Measurements from ENCODE around the gene OR9A4.

Gene OR9A4

GRCh38 chr7:141949021-141949420 lies 32.8 kb downstream of the OR9A4 start:
- DNase-seq: no peak

GRCh38 chr7:141949451-141949850 lies 33.3 kb downstream of the OR9A4 start:
- no peak for DNase-seq

- no peak for DNase-seq
These were observed 33.7 kb downstream of the OR9A4 start for GRCh38 chr7:141949911-141950310.

GRCh38 chr7:141950806-141951205 lies 34.6 kb downstream of the OR9A4 start:
- no peak for DNase-seq

- no peak for DNase-seq
These were observed 36.3 kb downstream of the OR9A4 start for GRCh38 chr7:141952461-141952860.

- DNase-seq: no peak
These were observed 38.1 kb downstream of the OR9A4 start for GRCh38 chr7:141954334-141954733.

DNA sequence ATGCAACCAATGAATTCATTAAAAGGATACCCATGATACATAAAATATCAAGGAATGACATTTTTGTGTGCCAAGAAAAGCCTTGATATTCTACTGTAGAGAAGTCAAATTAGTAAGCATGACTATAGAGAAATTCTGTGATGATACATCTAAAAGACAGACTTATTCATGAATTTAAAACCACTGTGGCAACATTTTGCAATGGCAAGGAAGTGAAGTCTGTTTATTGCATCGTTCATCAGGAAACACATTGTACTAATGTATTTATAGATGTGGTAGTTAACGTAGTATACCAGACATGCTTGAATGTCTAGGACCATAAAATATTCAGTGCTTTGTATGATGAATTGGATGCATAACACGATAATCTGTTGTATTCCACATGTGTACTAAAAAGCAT lies 39.9 kb downstream of the OR9A4 start:
- no peak for DNase-seq

GRCh38 chr7:141960687-141961422 lies 44.7 kb downstream of the OR9A4 start:
- no peak for DNase-seq

Data from C1 segment of cervical spinal cord (tissue), 14 donors.